Stimulated activated CD8-positive, alpha-beta memory T cell treated with anti-CD3 and anti-CD28 coated beads, Interleukin-15, amount 100 ng/mL, for 1 hour (primary cell): ENCODE measurements around the gene MUC20.
"Not testable (repeated sequence)": the region's sequence is repeated elsewhere in the genome, so short reads cannot be mapped to it uniquely, and the experiment has no call there.

Experiments used
- DNase-seq: peaks from one replicate; pipeline ENCODE4 v3.0.0-alpha.2; 2020; ENCODE audit warnings: low read depth

The MUC20 gene

GRCh38 chr3:195693428-195694216 is 27.2 kb upstream of the MUC20 start:
- DNase-seq: no peak

GRCh38 chr3:195694217-195695076 is 26.3 kb upstream of the MUC20 start:
- DNase-seq: not testable (repeated sequence)

- no peak for DNase-seq
Observed at GRCh38 chr3:195696632-195697278, 24.0 kb upstream of the MUC20 start.

GRCh38 chr3:195697582-195698324 is 23.0 kb upstream of the MUC20 start:
- DNase-seq: no peak

- DNase-seq: no peak
Observed at GRCh38 chr3:195698325-195698646, 22.5 kb upstream of the MUC20 start.

- DNase-seq: no peak
Observed at GRCh38 chr3:195698647-195699387, 22.0 kb upstream of the MUC20 start.

GRCh38 chr3:195699388-195699771 is 21.4 kb upstream of the MUC20 start:
- no peak for DNase-seq

- DNase-seq: no peak
Observed at GRCh38 chr3:195699860-195700259, 20.9 kb upstream of the MUC20 start.

- no peak for DNase-seq
Observed at GRCh38 chr3:195700319-195700718, 20.5 kb upstream of the MUC20 start.

- no peak for DNase-seq
Observed at GRCh38 chr3:195701042-195701915, 19.5 kb upstream of the MUC20 start.

GRCh38 chr3:195703776-195704175 is 17.0 kb upstream of the MUC20 start:
- no peak for DNase-seq

GRCh38 chr3:195704433-195704999 is 16.3 kb upstream of the MUC20 start:
- no peak for DNase-seq

GRCh38 chr3:195705081-195705991 is 15.4 kb upstream of the MUC20 start:
- DNase-seq: no peak

GRCh38 chr3:195708061-195708460 is 12.7 kb upstream of the MUC20 start:
- no peak for DNase-seq

- DNase-seq: no peak
Observed at GRCh38 chr3:195708626-195709481, 11.9 kb upstream of the MUC20 start.

GRCh38 chr3:195709676-195710085 is 11.1 kb upstream of the MUC20 start:
- no peak for DNase-seq

- DNase-seq: not testable (repeated sequence)
Observed at GRCh38 chr3:195710126-195710905, 10.5 kb upstream of the MUC20 start.
